ENCODE measurements around the gene TRPC4AP.

The TRPC4AP gene

DNA sequence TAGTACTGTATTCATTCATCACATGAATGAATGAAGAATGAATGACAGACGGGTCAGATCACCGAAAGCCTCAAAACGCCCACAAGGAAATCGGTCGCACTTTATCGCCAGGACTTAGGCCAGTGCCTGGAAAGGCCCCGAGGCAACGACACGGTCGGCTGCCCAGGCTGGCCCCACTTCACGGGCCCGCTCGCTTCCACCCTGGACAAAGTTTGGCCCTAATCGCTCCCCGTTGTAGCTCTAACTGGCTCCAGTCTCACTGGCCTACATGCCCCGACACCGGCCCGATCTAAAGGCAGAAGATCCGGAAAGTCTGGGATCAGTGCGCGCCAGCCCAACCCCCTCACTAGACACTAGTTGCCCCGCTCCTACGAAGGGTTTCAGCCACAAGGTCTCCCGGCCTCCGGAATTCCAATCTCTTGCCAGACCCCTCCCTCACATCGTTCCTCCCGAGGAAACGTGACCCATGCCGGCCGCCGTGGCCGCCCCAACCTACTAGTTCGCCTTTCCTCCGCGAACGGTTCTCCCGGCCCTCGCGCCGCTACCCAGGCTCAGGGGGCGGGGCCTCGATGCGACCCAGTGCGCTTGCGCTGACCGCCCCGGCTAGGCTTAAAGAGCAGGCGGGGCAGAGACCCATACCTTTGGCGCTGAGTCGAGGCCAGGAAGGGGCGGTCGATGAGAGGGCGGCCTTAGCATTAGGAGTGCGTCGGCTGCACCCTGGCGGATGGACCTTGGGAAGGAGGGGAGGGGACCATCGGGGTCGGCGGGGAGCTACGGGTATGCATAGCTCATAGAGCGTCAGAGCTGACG, 137.2 kb downstream of the TRPC4AP start, which contains the start of the genes GSS and MYH7B:
Gene GSS, minus strand, starts transcription at position 576 of the 810 bp plus-strand sequence. CDS start 3,954 bp downstream, outside the sequence.
Gene MYH7B, plus strand, starts transcription at position 638 of the 810 bp plus-strand sequence. CDS start 22,138 bp downstream, outside the sequence.
- peak; percentile 100 for DNase-seq

- DNase-seq, result peak; percentile 32
These were observed 137.7 kb downstream of the TRPC4AP start for GRCh38 chr20:34954904-34955230.

- DNase-seq, result no peak
These were observed 138.6 kb downstream of the TRPC4AP start for GRCh38 chr20:34953960-34954359.

DNA sequence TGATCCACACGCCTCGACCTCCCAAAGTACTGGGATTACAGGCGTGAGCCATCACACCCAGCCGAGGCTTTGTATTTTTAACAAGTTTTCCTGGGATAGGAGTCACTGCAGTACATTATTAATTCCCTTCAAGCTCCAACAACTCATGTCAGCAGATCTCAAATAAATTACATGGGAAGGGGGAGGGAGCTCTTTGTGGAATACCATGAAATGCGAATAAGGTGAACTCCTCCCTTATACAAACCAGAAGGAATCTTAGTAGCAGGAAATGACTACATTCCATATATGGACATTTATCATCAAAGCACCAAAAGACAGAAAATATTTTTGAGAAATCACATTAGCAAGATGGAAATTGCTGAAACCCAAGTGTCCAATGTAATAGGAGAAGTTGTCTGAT, 139.9 kb downstream of the TRPC4AP start:
- no peak for DNase-seq

Measured in stimulated activated CD8-positive, alpha-beta memory T cell treated with anti-CD3 and anti-CD28 coated beads, Interleukin-4, amount 100 ng/mL, for 48 hours (primary cell).